Measurements from ENCODE around the gene ETS2. TPM values are rescaled to one million over a fixed set of nuclear protein-coding genes. Genes with fewer than 3 reads are reported as not detected.

ETS2 gene
- total RNA-seq, 1 experiment from 2014 or later, result 20.4 TPM

DNA sequence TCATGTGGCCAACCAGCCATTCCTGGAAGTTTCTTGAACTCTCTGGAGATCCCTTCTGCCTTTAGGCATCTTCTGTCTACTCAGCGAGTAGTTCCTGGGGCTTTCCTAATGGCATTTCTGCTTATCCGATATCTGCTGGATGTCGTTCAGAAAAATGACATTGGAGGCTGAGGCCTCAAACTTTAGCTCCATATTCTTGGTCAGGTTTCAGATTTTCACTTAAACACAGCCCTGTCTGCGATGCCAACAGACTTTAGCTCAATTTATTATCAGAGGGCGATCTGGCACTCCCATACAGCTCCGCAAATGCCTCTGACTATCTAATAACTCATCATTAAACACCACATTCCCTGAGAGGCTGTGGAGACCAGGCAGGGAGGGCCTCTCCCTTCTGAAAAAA lies 46.3 kb upstream of the ETS2 start:
- ChIA-PET CTCF (no interaction called here), POLR2A (no interaction called here)
- Mint-ChIP-seq H3K36me3 (ENCODE audit: insufficient read depth, unreplicated experiment) (peaks cover 10% of the 10 kb centered on the region), H3K27me3 (ENCODE audit: insufficient read depth, unreplicated experiment) (no peaks in the 10 kb centered on the region), H3K4me3 (ENCODE audit: unreplicated experiment) (no peak overlapping the region), H3K9me3 (ENCODE audit: unreplicated experiment) (no peaks in the 10 kb centered on the region), H3K4me1 (ENCODE audit: low read depth, unreplicated experiment) (peaks cover 20% of the 10 kb centered on the region), H3K27ac (ENCODE audit: unreplicated experiment) (no peak overlapping the region)
- no TSS peak for BruUV-seq (replicated peaks)
- no peaks in the 10 kb centered on the region for H3K9me3 ChIP-seq
- no peak overlapping the region for H3K4me3 ChIP-seq (ENCODE audit: low read depth, low read length)
- peaks cover 10% of the 10 kb centered on the region for H3K4me1 ChIP-seq
- no peak for DNase-seq
- TF ChIP-seq CTCF (IDR thresholded peaks at IDR 0.05; ENCODE audit: insufficient read depth in 1 of 2, low read depth in 1 of 2, low read length in 1 of 2, severe bottlenecking in 1 of 2, unreplicated experiment in 1 of 2), result no peak
- no peaks in the 10 kb centered on the region for H3K36me3 ChIP-seq (ENCODE audit: control insufficient read depth, insufficient read depth, low read length)
- H3K27me3 ChIP-seq (replicated peaks; ENCODE audit: control insufficient read depth, insufficient read depth, low read length), result no peaks in the 10 kb centered on the region
- intact Hi-C loops (cut with micrococcal nuclease; ENCODE audit: unreplicated experiment), result no loop called here

GRCh38 chr21:38760017-38760761 lies 45.5 kb upstream of the ETS2 start:
- Histone ChIP-seq H3K4me3 (ENCODE audit: low read depth, low read length) (no peak overlapping the region), H3K9me3 (no peaks in the 10 kb centered on the region; the same call in 1 of the 2 replicates), H3K4me1 (peaks cover 10% of the 10 kb centered on the region), H3K27me3 (replicated peaks; ENCODE audit: control insufficient read depth, insufficient read depth, low read length) (no peaks in the 10 kb centered on the region), H3K36me3 (ENCODE audit: control insufficient read depth, insufficient read depth, low read length) (no peaks in the 10 kb centered on the region)
- Mint-ChIP-seq H3K27me3 (ENCODE audit: insufficient read depth, unreplicated experiment) (no peaks in the 10 kb centered on the region), H3K4me1 (ENCODE audit: low read depth, unreplicated experiment) (peaks cover 20% of the 10 kb centered on the region), H3K36me3 (ENCODE audit: insufficient read depth, unreplicated experiment) (peaks cover 10% of the 10 kb centered on the region), H3K9me3 (ENCODE audit: unreplicated experiment) (no peaks in the 10 kb centered on the region), H3K27ac (ENCODE audit: unreplicated experiment) (no peak overlapping the region), H3K4me3 (ENCODE audit: unreplicated experiment) (no peak overlapping the region)
- intact Hi-C loops (cut with micrococcal nuclease; ENCODE audit: unreplicated experiment), result no loop called here
- BruUV-seq (replicated peaks), result no TSS peak
- ChIA-PET CTCF (no interaction called here), POLR2A (no interaction called here)
- no peak for TF ChIP-seq CTCF (IDR thresholded peaks at IDR 0.05; ENCODE audit: insufficient read depth in 1 of 2, low read depth in 1 of 2, low read length in 1 of 2, severe bottlenecking in 1 of 2, unreplicated experiment in 1 of 2)
- no peak for DNase-seq

- H3K9me3 ChIP-seq, result peaks cover 3% of the 10 kb centered on the region; the same call in 1 of the 2 replicates
- H3K36me3 ChIP-seq (ENCODE audit: control insufficient read depth, insufficient read depth, low read length), result no peaks in the 10 kb centered on the region
- Mint-ChIP-seq H3K27me3 (ENCODE audit: insufficient read depth, unreplicated experiment) (no peaks in the 10 kb centered on the region), H3K4me1 (ENCODE audit: low read depth, unreplicated experiment) (peaks cover 17% of the 10 kb centered on the region), H3K36me3 (ENCODE audit: insufficient read depth, unreplicated experiment) (peaks cover 6% of the 10 kb centered on the region), H3K27ac (ENCODE audit: unreplicated experiment) (no peak overlapping the region), H3K9me3 (ENCODE audit: unreplicated experiment) (peaks cover 2% of the 10 kb centered on the region), H3K4me3 (ENCODE audit: unreplicated experiment) (no peak overlapping the region)
- no peaks in the 10 kb centered on the region for H3K27me3 ChIP-seq (replicated peaks; ENCODE audit: control insufficient read depth, insufficient read depth, low read length)
- TF ChIP-seq CTCF (IDR thresholded peaks at IDR 0.05; ENCODE audit: insufficient read depth in 1 of 2, low read depth in 1 of 2, low read length in 1 of 2, severe bottlenecking in 1 of 2, unreplicated experiment in 1 of 2), result no peak
- DNase-seq, result no peak
- ChIA-PET CTCF (no interaction called here), POLR2A (no interaction called here)
- no TSS peak for BruUV-seq (replicated peaks)
- intact Hi-C loops (cut with micrococcal nuclease; ENCODE audit: unreplicated experiment), result no loop called here
- H3K4me1 ChIP-seq, result peaks cover 4% of the 10 kb centered on the region
- no peak overlapping the region for H3K4me3 ChIP-seq (ENCODE audit: low read depth, low read length)
Observed at GRCh38 chr21:38760762-38761155, 45.0 kb upstream of the ETS2 start.

Measured in Caco-2 (cell line).